ENCODE data around the gene CRB3.

Gene CRB3

DNA sequence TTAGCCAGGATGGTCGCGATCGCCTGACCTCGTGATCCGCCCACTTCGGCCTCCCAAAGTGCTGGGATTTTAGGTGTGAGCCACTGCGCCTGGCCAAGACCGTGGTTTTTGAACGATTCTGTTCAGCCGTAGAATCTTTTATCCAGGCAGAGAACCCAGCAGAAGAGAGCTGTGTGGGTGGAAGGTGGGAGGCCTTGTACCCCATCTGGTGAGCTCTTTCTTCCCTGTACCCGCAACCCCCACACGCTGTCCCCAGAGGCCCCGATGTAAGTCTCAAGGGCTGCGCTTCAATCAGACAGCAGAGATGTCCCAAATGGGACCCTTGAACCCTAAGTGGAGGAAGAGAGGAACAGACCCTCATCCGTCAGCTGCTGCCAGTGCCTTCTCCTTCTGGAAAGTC is 8.1 kb upstream of the CRB3 start:
- Histone ChIP-seq H3K36me3 (ENCODE audit: control insufficient read depth in 2 of 2, insufficient read depth in 2 of 2, low read length in 2 of 2) (peaks cover 41 to 44% of the 10 kb centered on the region in 2 donors), H3K4me3 (ENCODE audit: low read length in 2 of 2) (no peak overlapping the region), H3K9me3 (ENCODE audit: control insufficient read depth in 2 of 2, low read length in 2 of 2) (peaks cover 0 to 11% of the 10 kb centered on the region in 2 donors), H3K27me3 (ENCODE audit: control insufficient read depth in 1 of 2, insufficient read depth in 2 of 2, low read length in 2 of 2) (no peaks in the 10 kb centered on the region), H3K9ac (ENCODE audit: low read length in 2 of 2) (no peak overlapping the region), H3K4me1 (ENCODE audit: control insufficient read depth, insufficient read depth, low read length) (peaks cover 14% of the 10 kb centered on the region), H3K27ac (ENCODE audit: low read length) (no peak overlapping the region)

DNA sequence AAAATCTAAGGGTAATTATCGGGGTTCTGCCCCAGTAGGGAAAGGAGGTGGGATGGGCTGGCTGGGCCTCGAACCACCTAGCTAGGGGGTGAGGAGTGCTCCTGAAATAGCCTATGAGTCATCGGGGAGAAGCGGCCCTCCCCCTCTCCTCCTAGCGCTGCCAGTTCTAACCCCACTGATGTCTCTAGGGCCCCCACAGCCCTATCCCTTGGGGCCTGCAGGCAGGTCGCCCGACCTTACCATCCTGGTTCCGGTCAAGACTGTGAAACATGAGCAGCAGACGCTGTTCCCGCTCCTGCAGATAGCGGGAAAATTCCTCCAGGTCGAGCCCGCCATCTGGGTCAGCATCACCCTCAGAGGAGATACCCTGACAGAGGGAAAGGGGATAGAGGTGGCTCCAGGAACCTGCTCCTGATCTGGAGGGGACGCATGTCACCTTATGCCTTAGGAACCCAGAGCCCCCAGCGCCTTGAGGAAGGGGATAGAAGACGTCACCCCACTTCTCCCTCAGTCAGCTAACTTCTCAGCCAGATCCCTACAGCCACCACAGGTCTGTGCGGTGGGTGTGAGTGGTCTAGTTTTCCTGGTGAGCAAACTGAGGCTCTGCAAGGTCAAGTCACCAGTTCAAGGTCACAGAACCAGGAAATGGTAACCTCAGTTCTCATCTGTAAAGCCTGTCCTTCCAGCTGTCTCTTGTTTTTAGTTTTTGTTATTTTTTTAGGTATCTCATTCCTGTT is 5.9 kb upstream of the CRB3 start:
- Histone ChIP-seq H3K4me1 (ENCODE audit: control insufficient read depth, insufficient read depth, low read length) (peaks cover 14% of the 10 kb centered on the region), H3K9ac (ENCODE audit: low read length in 2 of 2) (peak overlapping the region; percentile 58 to 68), H3K4me3 (ENCODE audit: low read length in 2 of 2) (peak overlapping the region; percentile 83 to 88), H3K9me3 (ENCODE audit: control insufficient read depth in 2 of 2, low read length in 2 of 2) (peaks cover 0 to 11% of the 10 kb centered on the region in 2 donors), H3K36me3 (ENCODE audit: control insufficient read depth in 2 of 2, insufficient read depth in 2 of 2, low read length in 2 of 2) (peaks cover 27 to 31% of the 10 kb centered on the region in 2 donors), H3K27me3 (ENCODE audit: control insufficient read depth in 1 of 2, insufficient read depth in 2 of 2, low read length in 2 of 2) (peaks cover 0 to under 1% of the 10 kb centered on the region in 2 donors), H3K27ac (ENCODE audit: low read length) (peak overlapping the region; percentile 64)

- H3K36me3 ChIP-seq (ENCODE audit: control insufficient read depth in 2 of 2, insufficient read depth in 2 of 2, low read length in 2 of 2), result peaks cover 21 to 24% of the 10 kb centered on the region in 2 donors
- H3K4me1 ChIP-seq (ENCODE audit: control insufficient read depth, insufficient read depth, low read length), result peaks cover 14% of the 10 kb centered on the region
- H3K4me3 ChIP-seq (ENCODE audit: low read length in 2 of 2), result peak overlapping the region; percentile 83 to 88
- peak overlapping the region; percentile 64 for H3K27ac ChIP-seq (ENCODE audit: low read length)
- peak overlapping the region; percentile 58 to 68 for H3K9ac ChIP-seq (ENCODE audit: low read length in 2 of 2)
- H3K9me3 ChIP-seq (ENCODE audit: control insufficient read depth in 2 of 2, low read length in 2 of 2), result peaks cover 0 to 8% of the 10 kb centered on the region in 2 donors
- H3K27me3 ChIP-seq (ENCODE audit: control insufficient read depth in 1 of 2, insufficient read depth in 2 of 2, low read length in 2 of 2), result peaks cover under 1 to 6% of the 10 kb centered on the region in 2 donors
Observed at GRCh38 chr19:6458695-6459261, 5.3 kb upstream of the CRB3 start.

DNA sequence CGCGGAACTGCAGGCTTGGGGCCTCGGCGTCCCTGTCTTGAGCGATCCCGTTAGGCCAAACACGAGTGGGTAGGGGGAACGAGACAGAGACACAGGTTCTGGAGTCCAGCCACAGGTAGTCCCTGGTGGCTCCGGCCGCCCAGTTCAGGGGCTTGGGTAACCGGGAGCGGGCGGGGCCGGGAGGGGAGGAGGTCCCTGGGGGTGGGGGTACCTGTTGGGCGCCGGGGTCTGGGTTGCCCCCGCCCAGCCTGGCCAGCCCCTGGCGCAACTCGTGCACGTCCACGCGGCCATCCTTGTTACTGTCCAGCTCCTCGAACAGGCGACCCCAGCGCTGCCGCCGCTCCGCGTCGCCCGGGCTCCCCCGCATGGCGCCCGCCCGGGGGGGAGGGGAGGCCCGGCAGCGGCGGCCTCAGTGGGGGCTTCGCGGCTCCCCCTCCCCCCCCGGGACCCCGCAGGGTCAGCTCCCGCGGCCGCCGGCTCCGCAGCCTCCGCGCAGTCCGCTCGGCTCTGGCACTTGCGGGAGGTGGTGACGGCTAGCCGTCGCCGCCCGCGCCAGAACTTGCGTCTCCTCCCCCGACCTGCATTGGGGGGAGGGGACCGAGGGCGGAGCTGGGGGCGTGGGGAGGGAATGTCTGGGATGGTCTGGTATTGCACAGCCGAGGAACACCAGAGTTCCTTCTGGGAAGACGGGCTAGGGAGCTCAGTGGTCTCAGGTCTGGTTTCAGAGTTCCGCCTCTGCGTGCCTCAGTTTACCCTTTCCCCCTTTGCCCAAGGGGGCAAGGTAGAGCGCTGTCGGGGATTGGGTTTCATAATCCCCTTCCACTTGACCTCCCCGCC is 4.6 kb upstream of the CRB3 start, which contains the start of gene SLC25A23:
Gene SLC25A23, minus strand, starts transcription at position 531 of the 837 bp plus-strand sequence. Its CDS starts 164 bp downstream, at position 367.
- H3K9ac ChIP-seq (ENCODE audit: low read length in 2 of 2), result peak within 1 kb of the TSS; percentile 68
- peaks cover 5 to 13% of the 10 kb centered on the region in 2 donors for H3K27me3 ChIP-seq (ENCODE audit: control insufficient read depth in 1 of 2, insufficient read depth in 2 of 2, low read length in 2 of 2)

GRCh38 chr19:6460099-6460884 is 3.8 kb upstream of the CRB3 start:
- peaks cover 8 to 21% of the 10 kb centered on the region in 2 donors for H3K27me3 ChIP-seq (ENCODE audit: control insufficient read depth in 1 of 2, insufficient read depth in 2 of 2, low read length in 2 of 2)
- H3K4me3 ChIP-seq (ENCODE audit: low read length in 2 of 2), result peak overlapping the region; percentile 83 to 88
- peaks cover 7 to 9% of the 10 kb centered on the region in 2 donors for H3K36me3 ChIP-seq (ENCODE audit: control insufficient read depth in 2 of 2, insufficient read depth in 2 of 2, low read length in 2 of 2)
- peak overlapping the region; percentile 68 for H3K9ac ChIP-seq (ENCODE audit: low read length in 2 of 2)
- H3K27ac ChIP-seq (ENCODE audit: low read length), result peak overlapping the region; percentile 49
- H3K4me1 ChIP-seq (ENCODE audit: control insufficient read depth, insufficient read depth, low read length), result peaks cover 14% of the 10 kb centered on the region
- no peaks in the 10 kb centered on the region for H3K9me3 ChIP-seq (ENCODE audit: control insufficient read depth in 2 of 2, low read length in 2 of 2)

More for the DNA sequence above, 4.6 kb upstream of the CRB3 start, which contains the start of gene SLC25A23:
- H3K9me3 ChIP-seq (ENCODE audit: control insufficient read depth in 2 of 2, low read length in 2 of 2), result peaks cover 0 to 2% of the 10 kb centered on the region in 2 donors
- H3K27ac ChIP-seq (ENCODE audit: low read length), result peak within 1 kb of the TSS; percentile 64
- H3K4me3 ChIP-seq (ENCODE audit: low read length in 2 of 2), result peak within 1 kb of the TSS; percentile 83 to 88
- H3K4me1 ChIP-seq (ENCODE audit: control insufficient read depth, insufficient read depth, low read length), result peaks cover 14% of the 10 kb centered on the region
- H3K36me3 ChIP-seq (ENCODE audit: control insufficient read depth in 2 of 2, insufficient read depth in 2 of 2, low read length in 2 of 2), result peaks cover 14 to 17% of the 10 kb centered on the region in 2 donors

DNA sequence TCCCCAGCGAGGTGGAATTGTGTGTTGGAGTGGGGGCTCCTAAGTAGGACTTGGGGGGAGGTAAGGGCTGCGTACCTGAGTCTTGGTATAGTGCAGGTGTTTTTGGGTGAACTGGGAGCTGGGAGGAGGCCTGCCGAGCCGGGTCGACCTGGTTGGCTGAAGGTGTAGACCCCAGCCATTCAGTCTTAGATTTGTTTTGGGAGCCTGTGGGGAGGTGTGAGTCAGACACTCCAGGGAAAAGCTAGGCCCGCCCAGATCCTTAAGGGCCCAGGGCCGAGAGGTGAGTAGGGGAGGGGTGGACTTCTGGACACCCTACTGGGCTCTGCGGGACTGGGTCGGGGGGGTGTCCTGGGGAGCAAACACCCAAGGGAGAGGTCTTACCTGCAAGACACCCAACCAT is 935 bp downstream of the CRB3 start:
- Histone ChIP-seq H3K36me3 (ENCODE audit: control insufficient read depth in 2 of 2, insufficient read depth in 2 of 2, low read length in 2 of 2) (no peaks in the 10 kb centered on the region), H3K27ac (ENCODE audit: low read length) (no peak overlapping the region), H3K4me1 (ENCODE audit: control insufficient read depth, insufficient read depth, low read length) (no peaks in the 10 kb centered on the region), H3K4me3 (ENCODE audit: low read length in 2 of 2) (no peak overlapping the region), H3K9me3 (ENCODE audit: control insufficient read depth in 2 of 2, low read length in 2 of 2) (no peaks in the 10 kb centered on the region), H3K9ac (ENCODE audit: low read length in 2 of 2) (no peak overlapping the region), H3K27me3 (ENCODE audit: control insufficient read depth in 1 of 2, insufficient read depth in 2 of 2, low read length in 2 of 2) (peaks cover 11 to 22% of the 10 kb centered on the region in 2 donors)

DNA sequence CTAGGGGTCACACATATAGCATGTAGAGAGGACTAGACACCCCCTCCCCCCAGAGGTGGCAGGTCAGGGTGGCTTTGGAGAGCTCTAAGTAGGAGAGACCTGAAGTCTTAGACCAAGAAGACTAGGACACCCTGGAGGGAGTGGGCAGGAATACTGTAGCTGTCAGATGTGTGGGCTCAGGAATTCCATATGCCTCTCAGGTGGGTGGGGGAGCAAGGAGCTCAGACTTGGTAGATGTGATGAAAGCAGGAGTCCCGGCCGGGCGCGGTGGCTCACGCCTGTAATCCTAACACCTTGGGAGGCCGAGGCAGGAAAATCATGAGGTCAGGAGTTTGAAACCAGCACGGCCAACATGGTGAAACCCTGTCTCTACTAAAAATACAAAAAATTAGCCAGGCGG is 1.6 kb downstream of the CRB3 start:
- no peak overlapping the region for H3K9ac ChIP-seq (ENCODE audit: low read length in 2 of 2)
- no peaks in the 10 kb centered on the region for H3K9me3 ChIP-seq (ENCODE audit: control insufficient read depth in 2 of 2, low read length in 2 of 2)
- peaks cover 11 to 22% of the 10 kb centered on the region in 2 donors for H3K27me3 ChIP-seq (ENCODE audit: control insufficient read depth in 1 of 2, insufficient read depth in 2 of 2, low read length in 2 of 2)
- H3K27ac ChIP-seq (ENCODE audit: low read length), result no peak overlapping the region
- no peaks in the 10 kb centered on the region for H3K4me1 ChIP-seq (ENCODE audit: control insufficient read depth, insufficient read depth, low read length)
- H3K4me3 ChIP-seq (ENCODE audit: low read length in 2 of 2), result no peak overlapping the region
- no peaks in the 10 kb centered on the region for H3K36me3 ChIP-seq (ENCODE audit: control insufficient read depth in 2 of 2, insufficient read depth in 2 of 2, low read length in 2 of 2)

- Histone ChIP-seq H3K27me3 (ENCODE audit: control insufficient read depth in 1 of 2, insufficient read depth in 2 of 2, low read length in 2 of 2) (peaks cover 11 to 22% of the 10 kb centered on the region in 2 donors), H3K4me1 (ENCODE audit: control insufficient read depth, insufficient read depth, low read length) (no peaks in the 10 kb centered on the region), H3K9ac (ENCODE audit: low read length in 2 of 2) (no peak overlapping the region), H3K9me3 (ENCODE audit: control insufficient read depth in 2 of 2, low read length in 2 of 2) (no peaks in the 10 kb centered on the region), H3K36me3 (ENCODE audit: control insufficient read depth in 2 of 2, insufficient read depth in 2 of 2, low read length in 2 of 2) (no peaks in the 10 kb centered on the region), H3K4me3 (ENCODE audit: low read length in 2 of 2) (no peak overlapping the region), H3K27ac (ENCODE audit: low read length) (no peak overlapping the region)
Observed at GRCh38 chr19:6466526-6467248, 2.6 kb downstream of the CRB3 start.

- H3K27me3 ChIP-seq (ENCODE audit: control insufficient read depth in 1 of 2, insufficient read depth in 2 of 2, low read length in 2 of 2), result peaks cover 11 to 22% of the 10 kb centered on the region in 2 donors
- H3K36me3 ChIP-seq (ENCODE audit: control insufficient read depth in 2 of 2, insufficient read depth in 2 of 2, low read length in 2 of 2), result no peaks in the 10 kb centered on the region
- H3K4me1 ChIP-seq (ENCODE audit: control insufficient read depth, insufficient read depth, low read length), result no peaks in the 10 kb centered on the region
- no peak overlapping the region for H3K27ac ChIP-seq (ENCODE audit: low read length)
- H3K9ac ChIP-seq (ENCODE audit: low read length in 2 of 2), result no peak overlapping the region
- H3K9me3 ChIP-seq (ENCODE audit: control insufficient read depth in 2 of 2, low read length in 2 of 2), result no peaks in the 10 kb centered on the region
- H3K4me3 ChIP-seq (ENCODE audit: low read length in 2 of 2), result no peak overlapping the region
Observed at GRCh38 chr19:6467384-6467783, 3.3 kb downstream of the CRB3 start.

All from stomach smooth muscle (tissue), 2 donors.